AG04449 (cell line): Measurements from ENCODE around the gene NHERF1.

ENCODE experiments used
- CTCF ChIA-PET: fragments of 350-600 bp; formaldehyde crosslinking; extraction: SDS; loops from one replicate; lab custom pipeline; 2021; ENCODE audit warnings: antibody characterized with exemption; lab: Yijun Ruan, JAX
- POLR2A ChIA-PET: fragments of 400-600, 350-600 bp; formaldehyde crosslinking; extraction: SDS; loops from one replicate; lab custom pipeline; 2020; ENCODE audit warnings: antibody characterized with exemption, inconsistent platforms; lab: Yijun Ruan, JAX
- DNase-seq: peaks from one replicate; pipeline ENCODE4 v3.0.0-alpha.2; 2010; ENCODE audit warnings: low read depth, low spot score
- H3K4me3 ChIP-seq: 2 replicates; pipeline ENCODE4 v1.5.1; 2011; ENCODE audit warnings: low read depth, mild to moderate bottlenecking, control low read depth, low read length
- CTCF ChIP-seq: IDR thresholded peaks from one replicate; pipeline ENCODE4 v1.5.1; 2011; ENCODE audit warnings: mild to moderate bottlenecking, moderate library complexity, low read length, control low read depth, inconsistent platforms; ENCODE audit not compliant: insufficient read depth; ENCODE audit errors: missing control alignments

The NHERF1 gene

GRCh38 chr17:74776990-74777389 lies 28.6 kb downstream of the NHERF1 start:
- ChIA-PET POLR2A (interaction anchor here (0.7 to 1.8 kb wide), 7 partner anchors 9 to 258 kb away, joined by 3 to 6 read pairs (median 4); partner anchors contain the start of gene FDXR), CTCF (interaction anchor here (1.0 to 11.5 kb wide), 9 partner anchors 9 to 181 kb away, joined by 3 to 159 read pairs (median 4); no protein-coding TSS in a partner anchor)
- peak overlapping the region; percentile 98 for H3K4me3 ChIP-seq
- no peak for TF ChIP-seq CTCF
- DNase-seq, result no peak

GRCh38 chr17:74777901-74778515 lies 29.6 kb downstream of the NHERF1 start:
- H3K4me3 ChIP-seq, result no peak overlapping the region
- ChIA-PET CTCF (interaction anchor here (1.0 to 11.5 kb wide), 7 partner anchors 13 to 86 kb away, joined by 3 to 159 read pairs (median 13); no protein-coding TSS in a partner anchor), POLR2A (no interaction called here)
- no peak for TF ChIP-seq CTCF
- DNase-seq, result no peak

- no peak overlapping the region for H3K4me3 ChIP-seq
- ChIA-PET POLR2A (no interaction called here), CTCF (interaction anchor here (1.2 to 11.5 kb wide), 4 partner anchors 12 to 85 kb away, joined by 3 to 159 read pairs (median 52); no protein-coding TSS in a partner anchor)
- TF ChIP-seq CTCF, result no peak
- no peak for DNase-seq
These were observed 30.5 kb downstream of the NHERF1 start for GRCh38 chr17:74778960-74779359.

GRCh38 chr17:74779501-74779900 lies 31.1 kb downstream of the NHERF1 start:
- TF ChIP-seq CTCF, result no peak
- no peak for DNase-seq
- ChIA-PET CTCF (interaction anchor here (1.2 to 11.5 kb wide), 4 partner anchors 12 to 85 kb away, joined by 3 to 159 read pairs (median 52); no protein-coding TSS in a partner anchor), POLR2A (no interaction called here)
- no peak overlapping the region for H3K4me3 ChIP-seq

GRCh38 chr17:74779948-74780400 lies 31.5 kb downstream of the NHERF1 start:
- ChIA-PET POLR2A (no interaction called here), CTCF (interaction anchor here (2.4 to 11.5 kb wide), 3 partner anchors 11 to 84 kb away, joined by 13 to 159 read pairs (median 90); no protein-coding TSS in a partner anchor)
- no peak overlapping the region for H3K4me3 ChIP-seq
- TF ChIP-seq CTCF, result no peak
- no peak for DNase-seq
